HG03520 (cell line): ENCODE data around the gene NPM3.

Experiments
- ATAC-seq: cut with Tn5 transposase; IDR thresholded peaks from one replicate; pipeline ENCODE4 v1.9.1; 2021; ENCODE audit warnings: mild to moderate bottlenecking, moderate library complexity; ENCODE audit not compliant: unreplicated experiment

Gene NPM3

DNA sequence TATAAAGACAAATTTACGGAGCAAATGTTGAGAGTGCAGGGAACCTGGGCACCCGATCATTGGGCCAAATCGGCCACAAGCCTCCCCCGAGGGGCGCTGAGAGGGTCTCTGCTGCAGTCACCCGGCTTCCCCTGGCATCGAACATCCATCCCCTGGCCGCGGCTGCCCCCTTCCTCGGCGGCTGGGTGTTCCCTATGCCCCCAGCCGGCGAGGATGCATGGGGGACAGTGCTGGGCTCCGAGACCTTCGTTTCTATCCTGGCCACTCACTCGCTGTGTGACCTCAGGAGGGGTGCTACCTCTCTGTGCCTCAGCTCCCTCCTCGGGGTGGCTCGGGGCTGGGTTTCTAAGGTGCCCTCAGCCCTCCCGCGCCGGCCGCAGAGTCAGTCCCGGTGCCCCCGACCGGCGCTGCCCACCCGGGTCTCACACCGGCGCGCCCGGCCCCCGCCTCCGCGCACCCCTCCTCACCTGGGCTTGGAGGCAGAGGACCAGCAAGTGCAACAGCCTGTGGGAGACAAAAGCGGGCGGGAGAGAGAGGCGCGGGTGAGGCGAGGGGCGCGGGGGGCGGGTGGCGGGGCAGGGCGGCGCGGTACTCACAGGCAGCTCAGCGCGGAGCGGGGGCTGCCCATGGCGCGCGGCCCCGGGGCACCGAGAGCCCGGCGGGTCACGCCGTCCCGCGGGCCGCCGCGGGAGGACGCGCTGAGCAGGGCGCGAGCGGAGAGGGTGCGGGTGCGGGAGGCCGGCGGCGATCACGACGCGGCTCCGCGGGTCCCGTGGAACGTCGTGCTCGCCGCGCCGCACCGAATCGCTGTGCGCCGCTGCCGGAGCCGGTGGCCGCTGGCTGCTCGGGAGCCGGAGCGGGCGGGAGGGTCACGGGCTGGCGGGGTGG lies 7.7 kb downstream of the NPM3 start, which contains the start of gene FGF8:
FGF8 (minus strand) TSS at position 842 of the 888 bp plus-strand sequence; CDS start at position 628, 214 bp downstream.
- ATAC-seq = no peak

DNA sequence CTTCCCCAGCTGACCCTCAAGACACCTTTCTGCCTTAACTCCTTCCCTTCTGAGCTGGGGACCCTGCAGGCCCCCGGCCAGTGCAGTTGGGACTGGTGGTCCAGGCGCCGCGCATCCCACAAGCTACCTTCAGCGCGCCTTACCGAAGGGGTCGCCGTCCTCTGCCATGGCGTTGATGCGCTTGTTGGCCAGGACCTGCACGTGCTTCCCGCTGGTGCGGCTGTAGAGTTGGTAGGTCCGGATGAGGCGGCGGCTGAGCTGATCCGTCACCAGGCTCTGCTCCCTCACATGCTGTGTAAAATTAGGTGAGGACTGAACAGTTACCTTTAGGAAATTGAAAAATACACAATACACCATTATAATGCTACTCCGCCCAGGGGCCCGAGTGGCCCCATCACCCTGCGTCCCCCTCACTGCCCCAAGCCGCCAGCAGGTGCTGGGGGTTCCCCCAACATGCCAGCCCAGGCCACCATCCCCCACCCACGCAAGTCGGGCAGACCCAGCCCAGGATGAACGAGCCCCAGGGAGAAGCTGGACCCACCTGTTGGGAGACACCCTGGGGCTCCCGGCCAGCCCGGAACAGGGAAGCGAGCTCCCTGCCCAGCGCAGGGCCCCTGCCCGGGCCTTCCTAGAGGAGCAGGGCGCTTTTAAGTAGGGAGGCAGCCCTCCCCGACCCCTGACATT lies 8.5 kb downstream of the NPM3 start:
- no peak for ATAC-seq

DNA sequence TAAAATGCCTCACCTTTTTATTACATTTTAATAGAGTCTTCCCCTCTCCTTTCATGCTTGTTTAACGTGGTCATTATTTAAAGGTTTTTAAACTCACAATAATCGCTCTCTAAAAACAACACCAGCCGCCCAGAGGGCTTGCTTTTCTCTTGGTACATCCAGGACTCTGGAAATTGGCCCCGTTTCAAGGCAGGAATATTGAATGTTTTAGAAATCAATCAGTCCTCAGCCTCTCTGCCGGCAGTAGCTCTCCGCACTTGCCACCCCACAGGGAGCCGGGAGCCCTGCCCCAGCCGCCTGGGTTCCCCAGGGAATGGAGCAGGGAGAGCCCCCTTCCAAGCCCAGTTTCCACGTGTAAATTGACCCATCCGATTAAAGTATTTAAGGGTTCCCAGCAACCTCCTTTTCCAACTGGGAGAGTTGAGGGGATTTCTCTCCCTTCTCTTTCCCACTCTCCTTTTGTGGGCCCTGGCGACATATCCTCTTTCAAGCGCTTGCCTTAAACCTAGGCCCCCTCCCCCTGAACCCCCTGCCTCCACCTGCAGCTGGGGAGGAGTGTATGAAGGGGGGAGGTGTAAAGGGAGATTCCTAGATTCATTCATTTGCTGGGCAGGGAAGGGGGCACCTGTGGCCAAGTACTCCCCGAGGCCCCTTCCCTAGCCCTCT lies 9.2 kb downstream of the NPM3 start:
- no peak for ATAC-seq

DNA sequence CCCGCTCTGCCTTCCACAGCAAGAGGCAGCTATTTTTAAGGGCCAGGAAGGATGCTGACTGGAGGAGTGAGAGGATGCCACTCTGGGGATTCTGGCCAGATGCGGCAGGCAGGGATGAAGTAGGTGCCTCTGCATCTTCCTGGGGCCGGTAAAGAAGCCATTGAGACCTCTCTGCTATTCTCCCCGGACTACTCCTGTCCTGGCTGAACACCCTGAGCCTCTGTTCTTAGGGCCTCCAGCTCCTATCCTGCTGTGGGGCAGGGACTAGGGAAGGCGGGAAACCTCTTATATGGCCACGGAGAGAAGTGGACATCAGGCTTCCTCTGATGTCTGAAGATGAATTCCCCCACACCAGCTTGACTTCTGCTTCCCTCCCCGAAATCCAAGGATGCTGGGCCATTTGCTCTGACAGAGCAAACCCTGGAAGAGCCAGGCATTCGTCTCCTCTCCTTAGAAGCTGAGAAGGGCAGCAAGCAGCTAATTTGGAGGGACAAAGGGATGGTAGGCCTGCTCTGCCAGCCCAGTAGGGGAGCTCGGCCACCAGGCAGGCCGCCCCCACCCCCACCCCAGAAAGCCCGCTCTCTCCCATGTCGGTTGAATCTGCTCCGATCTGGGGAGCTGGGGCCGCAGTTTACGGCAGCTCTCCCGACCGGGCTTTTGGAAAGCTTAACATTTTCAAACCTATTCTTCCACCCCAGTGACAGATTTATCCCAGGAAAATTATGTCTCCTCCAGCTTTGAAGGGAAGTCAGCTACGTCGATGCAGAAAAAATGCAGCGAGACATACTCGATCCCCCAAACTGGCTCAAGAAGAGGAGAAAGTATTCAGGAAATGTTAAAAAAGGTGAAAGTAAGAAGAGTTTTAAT lies 10.1 kb downstream of the NPM3 start:
- ATAC-seq = no peak

DNA sequence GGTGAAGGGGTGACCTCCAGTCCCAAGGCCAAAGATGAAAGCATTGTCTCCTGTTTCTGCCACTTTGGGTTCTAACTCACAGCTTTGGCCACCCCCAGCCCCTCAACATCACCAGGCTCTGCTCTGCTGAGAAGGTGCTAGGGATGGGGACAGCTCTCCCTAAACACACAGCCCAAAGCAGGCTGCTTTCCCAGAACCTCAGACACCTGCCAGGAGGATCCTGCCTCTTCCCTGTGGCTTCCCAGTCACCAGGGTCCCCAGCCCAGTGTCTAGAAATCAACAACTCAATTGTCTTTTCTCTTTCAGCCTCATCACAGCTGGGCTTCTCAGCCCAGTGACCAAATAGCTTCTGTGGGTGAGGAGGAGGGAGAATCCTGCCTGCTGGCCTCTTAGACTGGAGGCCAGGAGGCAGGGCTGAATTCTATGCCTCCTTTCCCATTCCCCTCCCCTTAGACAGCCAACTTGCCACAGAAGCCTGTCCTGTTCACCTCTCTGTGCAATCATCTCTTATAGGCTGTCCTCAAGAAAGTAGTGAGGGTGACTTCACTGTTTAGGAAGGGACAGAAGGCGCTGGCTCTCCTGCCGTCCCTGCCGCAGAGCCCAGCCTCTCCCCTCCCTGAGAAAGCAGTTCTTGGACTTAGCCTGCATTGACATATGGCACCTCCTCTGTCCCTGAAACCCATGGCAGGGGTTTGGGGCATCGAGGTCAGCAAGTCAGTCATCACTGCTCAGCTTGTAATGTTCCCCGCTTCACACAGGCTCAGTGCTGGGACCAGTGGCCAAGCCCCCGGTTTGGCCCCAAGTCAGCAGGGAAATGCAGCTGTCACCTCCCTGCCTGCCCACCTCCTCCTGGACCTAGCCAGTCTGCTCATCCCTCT lies 11.0 kb downstream of the NPM3 start:
- no peak for ATAC-seq

DNA sequence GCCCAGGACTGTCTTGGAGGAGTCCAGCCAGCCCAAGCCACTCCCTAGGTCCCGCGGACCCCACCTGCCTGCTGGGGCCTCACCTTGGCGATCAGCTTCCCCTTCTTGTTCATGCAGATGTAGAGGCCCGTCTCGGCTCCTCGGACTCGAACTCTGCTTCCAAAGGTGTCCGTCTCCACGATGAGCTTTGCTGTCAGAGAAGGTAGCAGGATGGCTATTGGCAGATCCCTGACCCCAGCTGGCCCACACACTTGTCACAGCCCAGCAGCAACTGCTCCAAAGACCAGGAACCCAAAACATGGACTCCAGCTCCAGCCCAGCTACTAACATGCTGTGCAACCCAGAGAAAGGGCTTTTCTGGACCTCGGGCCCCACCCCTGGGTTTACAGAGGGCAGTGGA lies 11.9 kb downstream of the NPM3 start:
- ATAC-seq = no peak

DNA sequence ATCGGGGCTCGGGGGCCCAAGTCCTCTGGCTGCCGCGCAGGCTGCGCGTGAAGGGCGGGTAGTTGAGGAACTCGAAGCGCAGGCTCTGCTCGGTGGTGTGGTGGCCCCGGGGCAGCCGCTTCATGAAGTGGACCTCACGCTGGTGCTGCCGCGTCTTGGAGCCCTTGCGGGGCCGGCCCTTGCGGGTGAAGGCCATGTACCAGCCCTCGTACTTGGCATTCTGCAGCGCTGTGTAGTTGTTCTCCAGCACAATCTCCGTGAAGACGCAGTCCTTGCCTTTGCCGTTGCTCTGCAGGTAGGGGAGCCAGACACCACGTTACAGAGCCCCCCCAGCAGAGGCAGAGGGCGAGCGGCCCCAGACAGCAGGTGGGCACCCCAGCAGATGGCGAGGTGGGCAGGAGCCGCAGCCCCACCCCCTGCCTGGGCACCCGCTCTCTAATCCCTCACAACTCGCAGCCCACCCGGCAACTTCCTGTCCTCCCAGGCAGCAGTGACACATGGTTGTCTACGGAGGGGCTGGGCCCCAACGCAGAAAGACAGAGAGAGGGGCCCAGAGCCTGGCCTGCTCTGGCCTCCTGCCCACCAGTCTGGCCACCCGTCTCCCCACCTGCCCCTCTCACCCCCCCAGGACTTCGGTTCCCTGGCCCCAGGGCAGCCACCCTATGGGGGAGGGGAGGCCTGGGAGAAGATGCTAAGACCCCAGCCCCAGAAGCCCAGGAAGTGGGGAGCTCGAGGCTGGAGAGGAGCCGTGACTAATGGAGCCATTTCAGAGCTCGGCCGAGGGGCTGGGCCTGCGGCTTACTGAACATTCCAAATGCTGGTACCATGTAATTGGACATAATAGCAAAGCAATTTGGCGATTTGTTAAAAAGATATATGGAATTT lies 12.7 kb downstream of the NPM3 start:
- ATAC-seq = no peak

DNA sequence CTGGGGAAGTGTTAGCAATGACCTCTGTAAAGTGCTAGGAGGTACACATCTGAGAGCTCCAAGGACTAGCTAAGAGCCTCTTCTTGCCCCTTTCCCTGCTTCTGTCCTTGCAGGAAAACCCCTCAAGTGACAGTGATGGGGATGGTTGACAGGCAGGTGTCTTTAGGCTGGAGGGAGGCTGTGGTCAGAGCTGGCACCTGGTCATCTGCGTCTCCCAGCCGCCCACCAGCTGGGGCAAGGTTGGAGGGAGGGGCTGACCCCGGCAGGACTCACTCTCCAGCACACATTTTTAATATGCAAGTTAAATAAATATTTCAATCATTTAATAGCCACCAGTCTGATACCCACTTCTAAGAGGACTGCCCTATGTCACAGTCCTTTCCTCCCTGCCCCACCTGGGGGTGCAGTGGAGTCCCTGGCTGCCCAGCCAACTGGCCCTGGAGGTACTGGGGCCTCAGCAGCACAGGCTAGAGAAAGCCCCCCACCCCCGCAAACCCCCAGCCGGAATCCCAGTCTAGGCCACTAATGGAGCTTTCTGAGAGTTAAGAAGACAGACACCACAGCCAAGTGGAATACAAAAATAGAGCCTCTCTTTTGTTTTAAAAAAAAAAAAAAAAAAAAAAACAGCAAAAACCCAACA lies 13.6 kb downstream of the NPM3 start:
- ATAC-seq = no peak

DNA sequence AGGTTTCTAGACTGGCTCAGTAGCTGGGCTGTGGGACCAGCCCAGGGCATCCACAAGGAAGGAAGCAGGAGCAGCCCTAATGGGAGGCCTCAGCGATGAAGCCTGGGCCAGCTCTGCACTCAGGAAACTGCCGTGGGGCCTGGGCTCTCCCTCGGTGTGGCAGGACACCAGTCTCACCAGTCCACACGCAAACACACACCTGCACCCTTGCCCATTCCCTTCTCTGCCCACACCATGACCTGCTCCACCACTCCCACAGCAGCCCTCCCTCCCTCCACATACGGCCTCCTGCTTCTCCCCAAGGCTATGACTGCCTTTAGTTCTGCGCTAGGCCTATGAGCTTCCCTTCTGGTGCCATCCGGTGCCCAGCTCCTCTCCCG lies 14.5 kb downstream of the NPM3 start:
- ATAC-seq = no peak

DNA sequence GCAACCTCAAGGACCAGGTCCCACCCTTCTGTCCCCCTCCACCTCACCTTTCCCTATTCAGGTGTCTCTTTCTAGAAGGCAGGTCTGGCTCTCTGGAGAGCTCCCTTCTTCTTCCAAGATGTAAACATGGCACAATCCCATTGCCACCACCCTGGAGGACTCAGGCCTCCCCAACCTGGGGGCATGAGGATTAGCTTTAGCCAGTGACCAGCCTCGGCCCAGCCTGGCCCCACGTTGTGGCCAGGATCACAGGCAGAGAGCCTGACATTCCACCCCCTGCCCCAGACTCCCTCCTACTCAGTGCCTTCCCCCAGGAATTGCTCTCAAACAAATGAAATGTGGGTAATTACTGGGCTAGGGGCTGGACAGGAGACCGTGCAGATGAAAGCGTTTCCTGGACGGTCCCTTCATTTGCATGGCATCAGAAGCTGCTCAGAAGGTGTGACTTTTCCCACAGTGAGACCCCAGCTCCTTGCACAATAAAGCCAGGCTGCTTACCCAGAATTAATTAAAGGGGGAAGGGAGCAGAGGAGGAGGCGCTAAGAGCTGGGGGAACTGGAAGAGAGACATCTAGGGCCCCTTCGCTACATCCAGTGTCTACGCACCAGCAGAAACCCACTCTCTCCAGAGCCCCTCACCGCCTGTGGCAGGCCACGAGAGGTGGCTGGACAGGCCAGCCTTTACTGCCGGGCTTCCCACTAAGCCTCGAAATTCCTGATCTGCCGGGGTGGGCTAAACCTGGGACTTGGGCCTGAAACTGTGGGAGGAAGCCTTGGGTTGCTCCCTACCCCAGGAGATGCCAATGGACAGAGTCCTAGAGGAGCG lies 15.1 kb downstream of the NPM3 start:
- no peak for ATAC-seq

DNA sequence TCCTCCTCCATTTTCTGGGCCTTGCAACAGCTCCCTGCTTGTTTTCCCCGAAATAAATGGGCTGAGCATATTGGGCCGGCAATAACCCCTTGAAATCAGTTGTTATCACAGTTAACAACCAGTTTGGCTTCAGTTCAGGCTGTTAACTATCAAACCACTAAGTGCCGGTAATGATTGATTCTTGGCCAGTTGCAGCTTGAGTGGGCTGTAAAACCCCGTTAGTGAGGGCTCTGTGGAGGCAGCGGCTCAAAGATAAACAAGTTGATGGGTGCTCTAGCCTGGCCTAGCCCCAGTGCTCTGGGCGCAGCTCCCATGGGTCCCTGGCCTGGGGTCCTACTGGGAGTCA lies 15.7 kb downstream of the NPM3 start:
- no peak for ATAC-seq

DNA sequence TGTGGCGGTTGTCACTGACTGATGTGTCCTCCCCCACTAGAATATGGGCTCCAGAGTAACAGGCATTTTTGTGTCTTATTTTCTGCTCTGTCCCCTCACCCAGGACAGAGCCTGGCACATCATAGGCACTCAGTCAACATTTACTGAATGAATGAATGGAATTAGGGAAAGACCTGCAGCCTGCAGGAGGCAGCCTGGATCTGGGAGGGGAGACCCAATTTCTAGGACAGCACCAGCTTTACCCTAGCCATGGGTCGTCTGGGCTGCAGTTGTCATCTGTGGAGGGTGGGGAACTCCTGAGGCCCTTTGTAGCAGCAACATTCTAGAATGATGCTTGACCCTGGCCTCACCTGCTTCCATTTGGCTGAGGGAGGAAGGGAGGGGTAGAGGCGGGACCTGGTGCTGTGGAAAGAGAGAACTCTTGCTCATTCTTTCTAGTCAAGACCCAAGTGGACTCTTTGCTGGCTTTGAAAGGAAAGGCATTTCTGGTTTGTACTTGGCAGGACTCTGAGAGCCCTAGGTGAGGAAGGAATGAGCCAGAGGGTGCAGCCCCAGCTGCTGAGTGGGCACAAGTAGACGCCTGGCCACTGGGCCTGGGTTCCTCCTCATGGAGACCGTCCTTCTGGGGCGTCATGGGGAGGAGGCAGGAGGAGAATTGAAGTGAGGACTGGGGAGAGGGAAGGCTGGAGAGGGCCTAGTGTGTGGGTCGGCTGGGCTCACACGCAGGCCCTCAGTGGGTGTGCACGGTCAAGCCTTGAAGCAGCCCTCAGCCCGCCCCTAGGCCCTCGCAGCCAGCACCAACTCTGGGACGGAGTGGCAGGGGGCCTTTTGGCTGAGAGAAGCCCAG lies 16.3 kb downstream of the NPM3 start:
- no peak for ATAC-seq

DNA sequence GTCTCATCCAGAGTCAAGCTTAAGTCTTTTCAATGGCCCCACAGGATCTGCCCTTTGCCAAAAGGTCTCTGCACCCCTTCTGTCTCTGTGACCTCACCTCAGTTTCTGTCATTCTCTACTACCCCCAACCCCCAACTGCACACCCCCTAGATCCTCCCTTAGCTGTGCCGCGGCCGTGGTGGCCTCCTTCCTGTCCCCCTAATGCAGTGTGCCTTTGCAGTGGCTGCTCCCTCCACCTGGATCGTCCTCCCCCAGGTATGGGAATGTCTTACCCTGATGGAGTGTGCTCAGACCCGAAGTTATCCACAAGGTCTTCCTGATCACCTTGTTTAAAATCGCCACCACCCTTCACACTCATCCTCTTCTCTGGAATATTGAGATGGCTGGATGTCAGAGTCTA lies 16.9 kb downstream of the NPM3 start:
- no peak for ATAC-seq

DNA sequence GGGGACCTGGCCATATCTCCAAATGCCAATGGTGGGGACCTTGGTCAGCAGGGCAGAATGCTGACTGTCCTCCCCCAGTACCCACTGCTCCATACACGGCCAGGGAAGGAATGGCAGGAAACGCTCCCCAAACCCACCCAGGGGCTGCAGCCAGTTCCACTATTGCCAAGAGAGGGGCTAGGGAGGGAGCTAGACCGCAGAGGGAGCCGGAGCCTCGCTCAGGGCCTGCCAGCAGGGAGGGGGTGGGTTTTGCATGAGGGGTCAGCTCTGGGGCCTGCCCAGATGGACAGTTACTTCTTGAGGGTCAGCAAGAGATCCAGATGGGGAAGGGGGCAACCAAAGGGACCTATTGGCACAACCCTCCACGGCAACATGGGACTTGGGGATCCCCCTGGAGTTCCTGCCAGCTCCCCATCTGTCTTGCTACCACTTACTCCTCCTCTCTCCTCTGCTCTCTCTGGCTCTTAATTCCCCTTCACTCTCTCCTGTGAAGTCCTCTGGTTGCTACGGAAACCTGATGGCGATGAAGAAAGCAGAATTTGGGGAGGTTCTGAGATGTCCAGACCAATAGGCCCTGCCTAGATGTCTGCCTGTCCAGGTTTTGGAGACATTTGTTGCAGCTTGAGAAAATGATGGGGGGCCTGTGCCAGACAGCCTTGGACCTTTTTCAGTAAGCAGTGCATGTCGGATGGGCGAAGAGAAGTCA lies 20.0 kb downstream of the NPM3 start:
- ATAC-seq = no peak

DNA sequence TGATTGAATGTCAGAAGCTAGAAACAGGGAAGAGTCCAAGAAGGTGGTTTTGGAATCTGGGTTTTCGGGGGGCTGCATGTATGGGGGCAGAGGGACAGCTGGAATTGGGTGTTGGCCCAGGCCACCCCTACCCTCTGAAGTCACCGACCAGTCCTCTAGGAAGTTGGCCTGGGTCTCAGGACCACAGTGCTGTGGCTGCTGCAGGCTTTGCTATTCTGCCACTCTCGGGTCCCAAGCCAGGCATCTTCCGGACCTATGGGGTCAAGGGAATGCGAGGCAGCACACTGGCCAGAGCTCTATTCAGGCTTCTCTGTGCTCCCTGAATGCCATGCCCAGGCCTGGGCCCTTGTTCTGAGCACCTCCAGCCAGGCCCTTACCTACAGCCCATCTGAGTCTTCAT lies 20.5 kb downstream of the NPM3 start:
- ATAC-seq = no peak

DNA sequence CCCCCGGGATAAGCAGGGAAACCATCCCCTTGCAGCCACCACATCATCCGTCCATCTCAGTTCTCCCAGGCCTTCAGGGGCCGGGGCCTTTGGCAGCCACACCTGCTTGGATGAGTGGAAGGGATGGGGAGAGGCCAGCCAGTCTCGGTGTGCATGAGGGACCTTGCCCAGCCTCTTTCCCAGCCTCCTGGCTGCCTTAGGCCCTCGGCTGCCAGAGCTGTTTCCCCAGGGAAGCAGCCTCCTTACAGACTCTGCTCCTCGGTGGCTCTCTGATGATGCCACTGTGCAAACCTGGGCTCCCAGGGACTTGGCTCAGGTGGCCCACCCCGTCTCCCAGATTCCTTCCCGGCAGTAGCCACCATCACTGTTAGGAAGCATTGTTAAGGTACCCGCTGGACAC lies 22.0 kb downstream of the NPM3 start:
- ATAC-seq = no peak
